ENCODE measurements around the gene RHBDD2.

GRCh38 chr7:75840029-75840428 is 38.8 kb upstream of the RHBDD2 start:
- TF ChIP-seq CTCF (IDR thresholded peaks at IDR 0.05) (no peak), POLR2A (IDR thresholded peaks at IDR 0.05) (no peak)
